NCI-H146 treated with DMSO at 0.1 percent for 48 hours (cell line): ENCODE results near the gene DPP10.
"Not testable (repeated sequence)": the region's sequence is repeated elsewhere in the genome, so short reads cannot be mapped to it uniquely, and the experiment has no call there.

ENCODE experiments used
- DNase-seq: peaks from one replicate; lab custom pipeline; 2025; ENCODE audit not compliant: unreplicated experiment; lab: John Stamatoyannopoulos, UW

Gene DPP10

DNA sequence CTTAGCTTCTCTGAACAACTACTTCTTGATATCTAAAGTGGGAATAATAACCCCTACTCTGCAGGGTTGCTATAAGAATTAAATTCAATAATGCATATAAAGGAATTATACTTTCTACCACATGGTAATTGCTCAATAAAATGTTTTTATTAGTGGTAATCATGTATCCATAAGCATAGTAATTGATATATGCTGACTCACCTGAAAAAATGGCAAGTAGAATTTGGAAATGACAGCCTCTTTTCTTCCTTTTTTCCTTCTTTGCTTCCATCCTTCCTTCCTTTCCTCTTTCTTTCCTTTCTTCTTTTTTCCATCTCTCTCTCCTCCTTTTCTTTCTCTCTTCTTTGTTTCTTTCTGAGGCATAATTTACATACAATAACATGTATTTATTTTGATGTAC is 65.3 kb downstream of the DPP10 start:
- no peak for DNase-seq

GRCh38 chr2:114515882-114516281 is 73.4 kb downstream of the DPP10 start:
- DNase-seq, result no peak

- DNase-seq, result no peak
These were observed 75.1 kb downstream of the DPP10 start for GRCh38 chr2:114517580-114517979.

DNA sequence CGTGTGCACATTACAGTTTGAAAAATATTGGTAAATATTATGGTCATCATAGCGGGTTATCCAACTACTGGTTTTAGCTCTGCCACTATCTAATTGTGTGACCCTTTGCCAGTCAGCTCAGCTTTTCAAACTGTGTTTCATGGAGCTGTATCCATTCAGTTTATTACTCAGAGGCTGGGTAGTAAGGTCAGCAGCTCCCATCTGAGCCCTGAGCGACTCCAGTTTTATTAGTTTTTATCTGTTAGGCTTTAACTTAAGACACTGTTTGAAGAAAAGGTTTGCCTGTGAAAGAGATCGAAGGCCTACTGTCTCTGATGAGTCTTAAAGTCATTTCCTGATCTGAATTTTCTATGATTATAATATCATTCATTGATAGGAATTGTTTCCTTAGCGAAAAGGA is 76.3 kb downstream of the DPP10 start:
- DNase-seq, result no peak

GRCh38 chr2:114522612-114523011 is 80.2 kb downstream of the DPP10 start:
- DNase-seq, result not testable (repeated sequence)

DNA sequence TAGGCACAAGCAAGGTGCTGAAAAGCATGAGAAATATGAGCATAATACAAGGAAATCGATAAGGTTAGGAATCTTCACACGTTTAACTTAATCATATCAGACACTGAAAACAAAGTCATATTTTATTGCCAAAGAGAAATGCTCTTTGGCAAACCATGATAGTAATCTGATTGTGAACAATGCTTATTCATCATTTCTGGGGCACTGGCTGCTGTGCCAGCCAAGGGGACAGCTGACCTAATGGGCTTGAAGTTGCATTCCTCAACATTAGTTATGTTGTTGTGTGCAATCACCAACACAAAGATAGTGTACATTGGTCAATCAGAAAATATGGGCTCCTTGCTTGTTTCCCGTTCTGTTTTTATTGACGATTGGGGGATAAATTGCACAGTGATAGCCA is 83.5 kb downstream of the DPP10 start:
- DNase-seq, result no peak

- no peak for DNase-seq
These were observed 84.4 kb downstream of the DPP10 start for GRCh38 chr2:114526841-114527240.

- DNase-seq, result no peak
These were observed 85.0 kb downstream of the DPP10 start for GRCh38 chr2:114527330-114527983.

- no peak for DNase-seq
These were observed 92.0 kb downstream of the DPP10 start for GRCh38 chr2:114534116-114535084.

- DNase-seq, result no peak
These were observed 95.3 kb downstream of the DPP10 start for GRCh38 chr2:114537777-114538176.

DNA sequence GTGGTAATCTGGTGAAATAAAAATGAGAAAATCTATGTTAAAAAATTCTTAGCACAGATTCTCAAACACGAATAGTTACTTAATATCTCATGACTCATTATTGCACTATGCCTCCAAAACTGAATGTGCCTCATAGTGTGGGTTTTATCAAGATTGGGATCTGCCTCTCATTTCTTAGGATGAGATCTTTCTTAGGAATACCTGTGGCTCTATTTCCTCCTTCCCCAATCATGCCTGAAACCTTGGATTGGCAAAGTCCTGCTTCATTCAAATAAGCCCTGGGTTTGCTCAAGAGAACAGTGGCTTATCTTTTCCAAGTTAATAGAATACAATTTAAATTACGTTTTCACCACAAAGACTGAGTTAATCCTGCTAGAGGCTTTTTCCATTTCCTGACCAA is 100.3 kb downstream of the DPP10 start:
- DNase-seq, result no peak

GRCh38 chr2:114543236-114543766 is 100.9 kb downstream of the DPP10 start:
- DNase-seq, result no peak

DNA sequence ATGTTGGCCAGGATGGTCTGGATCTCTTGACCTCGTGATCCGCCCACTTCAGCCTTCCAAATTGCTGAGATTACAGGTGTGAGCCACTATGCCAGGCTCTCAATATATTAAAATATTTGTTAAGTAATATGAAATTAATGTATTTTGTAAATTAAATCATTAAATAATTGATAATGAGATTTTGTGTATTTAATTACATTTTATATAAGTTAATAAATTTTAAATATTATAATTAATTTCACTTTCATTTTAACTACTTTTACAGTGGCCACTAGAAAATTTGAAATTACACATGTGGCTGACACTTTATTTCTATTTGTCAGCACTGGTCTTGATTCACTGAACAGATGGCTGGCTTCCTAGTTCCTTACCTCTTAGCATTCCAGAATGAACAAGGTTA is 102.6 kb downstream of the DPP10 start:
- no peak for DNase-seq

- DNase-seq, result no peak
These were observed 104.1 kb downstream of the DPP10 start for GRCh38 chr2:114546531-114546930.

DNA sequence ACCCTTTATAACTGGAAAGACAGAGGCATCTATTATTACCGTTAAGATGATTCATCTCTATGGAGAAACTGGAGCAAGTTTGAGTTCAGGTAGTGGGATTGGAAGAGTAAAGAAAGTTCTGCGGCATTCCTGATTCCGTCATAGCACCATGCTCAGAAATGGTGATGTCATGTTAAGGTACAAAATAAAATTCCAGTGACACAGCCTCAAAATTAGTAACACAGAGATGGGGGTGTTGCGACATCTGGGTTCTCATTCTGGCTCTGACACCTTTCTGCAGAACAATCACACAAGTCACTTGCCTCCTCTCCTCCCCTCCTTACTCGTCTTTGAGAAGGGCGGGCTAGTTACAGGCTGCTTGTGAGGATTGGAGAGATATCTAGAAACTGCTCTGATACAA is 105.7 kb downstream of the DPP10 start:
- no peak for DNase-seq

GRCh38 chr2:114550364-114550763 is 107.9 kb downstream of the DPP10 start:
- DNase-seq, result no peak

DNA sequence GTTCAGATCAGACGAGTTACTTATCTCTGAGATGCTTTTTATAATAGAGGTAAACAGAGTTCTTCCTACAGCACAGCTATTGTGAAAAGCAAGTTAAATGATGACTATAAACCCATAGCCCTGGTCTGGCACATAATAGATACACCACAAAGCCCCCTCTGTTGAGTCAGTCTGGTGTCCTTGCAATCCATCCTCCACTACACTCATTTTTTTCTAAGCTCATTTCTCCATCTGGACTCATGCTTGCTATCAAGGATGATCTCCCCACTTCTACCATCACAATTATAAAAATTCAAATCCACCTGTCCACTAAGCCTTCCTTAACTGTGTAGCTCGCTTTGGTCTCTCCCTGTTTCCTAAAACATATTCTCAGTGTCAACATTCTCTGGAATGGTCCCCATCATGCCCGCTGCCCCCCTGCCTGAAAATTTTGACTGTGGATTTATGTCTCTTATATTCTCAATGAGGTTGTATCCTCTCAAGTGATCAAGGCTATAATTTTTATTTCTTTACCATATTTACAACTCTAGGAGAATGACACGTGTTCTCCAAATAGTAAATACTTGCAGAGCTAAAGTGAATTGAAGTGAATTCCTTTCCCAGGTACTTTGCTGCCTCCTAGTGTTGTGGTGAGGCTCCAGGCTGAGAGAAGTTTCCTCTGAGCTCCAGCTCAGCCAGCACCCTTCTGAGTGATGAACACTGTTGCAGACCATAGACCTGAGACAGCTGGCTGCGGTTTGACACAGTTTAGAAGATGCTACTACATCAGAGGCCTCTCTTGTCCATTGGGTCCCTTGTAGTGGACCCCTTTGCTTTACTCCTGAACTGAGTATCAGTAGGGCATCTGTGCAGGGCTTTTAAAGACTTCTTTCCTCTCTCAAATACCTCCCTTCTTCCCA is 108.7 kb downstream of the DPP10 start:
- peak; percentile 1 for DNase-seq

GRCh38 chr2:114553027-114553426 is 110.6 kb downstream of the DPP10 start:
- no peak for DNase-seq

GRCh38 chr2:114569166-114569565 is 126.7 kb downstream of the DPP10 start:
- DNase-seq, result no peak

- DNase-seq, result no peak
These were observed 135.2 kb downstream of the DPP10 start for GRCh38 chr2:114577657-114578056.

DNA sequence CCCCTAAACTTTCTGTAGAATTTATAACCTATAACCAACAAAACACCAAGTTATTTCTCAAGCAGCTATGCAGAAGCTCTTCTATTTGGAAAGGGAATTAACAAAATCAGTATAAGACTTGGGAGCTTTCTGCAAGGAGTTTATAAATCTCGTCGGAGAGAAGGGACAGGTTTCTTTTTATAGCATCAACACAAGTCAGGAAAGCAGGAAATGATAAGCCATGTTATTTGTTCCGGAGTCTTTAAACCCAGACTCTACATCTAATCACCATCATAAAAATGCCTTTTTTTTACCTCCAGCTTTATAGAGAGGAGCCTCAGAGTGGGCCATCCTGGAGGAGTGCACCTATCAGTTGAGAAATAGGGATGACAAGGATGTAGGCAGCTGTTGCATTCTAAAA is 137.1 kb downstream of the DPP10 start:
- DNase-seq, result no peak
